HuH-7 (cell line): Measurements from ENCODE around the gene CLEC3B.
"Not testable (repeated sequence)": the region's sequence is repeated elsewhere in the genome, so short reads cannot be mapped to it uniquely, and the experiment has no call there.

Experiments
- DNase-seq: peaks from one replicate; pipeline ENCODE4 v3.0.0; 2011; ENCODE audit warnings: low spot score

The CLEC3B gene

DNA sequence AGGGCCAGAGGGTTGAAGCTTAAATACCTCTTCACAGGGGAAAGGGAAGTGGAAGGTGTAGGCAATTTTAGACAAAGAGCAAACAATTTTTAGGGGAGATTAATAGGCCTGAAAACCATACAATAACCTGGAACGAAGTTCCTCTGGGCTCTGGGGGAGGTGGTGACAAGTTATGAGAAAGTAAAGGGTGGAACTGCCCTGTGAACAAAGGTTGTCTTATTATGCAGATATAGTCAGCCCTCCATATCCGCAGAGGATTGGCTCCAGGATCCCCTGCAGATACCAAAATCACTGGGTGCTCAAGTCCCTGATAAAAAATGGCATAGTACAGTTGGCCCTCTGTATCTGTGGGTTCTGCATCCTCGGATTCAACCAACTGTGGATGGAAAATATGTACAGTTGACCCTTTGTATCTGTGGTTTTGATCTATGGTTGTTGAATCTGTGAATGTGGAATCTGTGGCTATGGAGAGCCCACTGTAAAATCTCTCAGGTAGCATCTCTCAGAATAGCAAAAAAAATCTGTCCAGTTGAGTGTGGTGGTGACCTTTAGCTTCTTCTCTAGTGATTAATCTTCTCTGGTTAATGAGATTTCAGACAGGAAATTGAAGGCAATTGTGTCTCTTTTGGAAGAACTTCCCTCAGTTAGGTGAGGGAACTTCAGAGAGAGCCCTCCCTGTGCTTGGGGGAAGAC lies 40.2 kb downstream of the CLEC3B start:
- DNase-seq, result no peak

DNA sequence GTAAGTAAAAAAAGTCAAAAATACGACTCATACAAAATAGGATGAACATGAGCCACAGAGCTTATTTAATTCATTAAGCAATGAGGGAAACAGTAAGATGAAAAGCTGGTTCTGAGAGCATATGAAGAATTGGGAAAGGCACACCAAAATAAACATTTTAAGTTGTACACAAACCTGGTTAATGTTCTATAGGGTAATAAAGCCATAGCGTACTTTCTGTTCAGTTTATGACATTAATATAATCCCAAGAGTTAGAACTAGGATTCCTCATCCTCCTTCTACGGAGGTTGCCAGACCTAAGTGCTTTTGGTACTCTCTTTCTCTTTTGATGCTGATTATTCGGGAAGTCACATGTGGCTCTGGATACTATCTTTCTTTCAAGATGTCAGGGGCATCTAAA lies 41.4 kb downstream of the CLEC3B start:
- no peak for DNase-seq

DNA sequence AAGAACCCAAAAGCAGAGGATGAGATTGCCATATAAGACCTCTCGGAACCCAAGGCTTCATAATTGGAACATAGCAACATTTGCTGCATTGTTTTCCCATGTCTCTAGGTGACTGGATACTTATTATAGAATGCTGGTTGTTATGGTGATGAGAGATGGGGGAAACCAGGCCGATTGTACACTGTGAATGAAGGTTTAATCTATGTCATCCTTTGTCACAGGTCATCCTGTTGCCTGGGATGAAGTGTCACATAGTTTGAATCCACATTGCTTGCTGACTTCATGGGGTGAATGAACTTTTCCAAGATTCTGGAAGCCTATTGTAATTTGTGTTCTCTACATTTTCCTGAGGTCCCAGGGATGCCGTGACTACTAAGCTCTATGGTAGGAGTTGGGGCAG lies 41.8 kb downstream of the CLEC3B start:
- DNase-seq, result no peak

DNA sequence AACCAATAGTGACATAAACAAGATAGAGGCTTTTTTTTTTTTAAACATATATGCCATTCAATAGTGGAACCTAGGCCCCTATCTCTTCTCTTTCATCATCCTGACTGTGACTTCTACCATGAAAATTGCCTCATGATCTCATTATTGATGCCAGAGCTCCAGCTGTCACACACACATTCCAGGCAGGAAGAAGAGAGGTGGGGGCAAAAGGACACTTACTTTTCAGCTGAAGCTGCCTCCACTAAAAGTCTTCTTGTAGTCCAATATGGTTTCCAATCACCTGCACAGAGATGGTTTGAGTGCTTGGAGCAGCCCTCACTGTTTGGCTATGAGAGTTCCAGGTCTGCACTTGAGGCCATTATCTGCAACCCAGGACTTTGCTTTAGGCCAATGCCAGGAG lies 45.0 kb downstream of the CLEC3B start:
- DNase-seq, result no peak

DNA sequence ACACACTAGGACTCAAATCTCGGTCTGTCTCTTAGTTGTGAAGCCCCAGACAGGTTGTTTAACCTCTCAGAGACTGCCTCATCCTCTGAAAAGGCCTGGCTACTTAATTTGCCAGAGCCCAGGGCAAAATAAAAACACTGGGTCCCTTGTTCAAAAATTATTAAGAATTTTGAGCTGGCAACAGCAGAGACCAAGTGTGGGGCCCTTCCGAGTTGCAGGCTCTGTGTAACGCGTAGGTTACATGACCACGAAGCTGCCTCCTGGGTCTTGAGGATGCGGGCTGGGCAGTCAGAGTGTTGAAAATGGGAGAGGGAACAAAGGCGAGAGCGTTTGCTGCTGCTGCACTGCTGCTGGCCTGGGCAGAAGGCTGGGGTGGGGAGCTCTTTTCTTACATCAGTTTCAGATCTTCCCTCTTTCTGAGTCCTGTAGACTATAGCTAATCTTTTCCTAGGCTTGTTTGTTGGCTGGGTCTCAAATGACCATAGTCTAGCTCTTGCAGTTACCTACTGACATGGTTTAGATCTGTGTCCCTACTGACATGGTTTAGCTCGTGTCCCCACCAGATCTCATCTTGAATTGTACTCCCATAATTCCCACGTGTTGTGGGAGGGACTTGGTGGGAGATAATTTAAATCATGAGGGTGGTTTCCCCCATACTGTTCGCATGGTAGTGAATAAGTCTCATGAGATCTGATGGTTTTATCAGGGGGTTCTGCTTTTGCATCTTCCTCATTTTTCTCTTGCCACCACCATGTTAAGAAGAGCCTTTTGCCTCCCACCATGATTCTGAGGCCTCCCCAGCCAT lies 49.9 kb downstream of the CLEC3B start:
- no peak for DNase-seq

DNA sequence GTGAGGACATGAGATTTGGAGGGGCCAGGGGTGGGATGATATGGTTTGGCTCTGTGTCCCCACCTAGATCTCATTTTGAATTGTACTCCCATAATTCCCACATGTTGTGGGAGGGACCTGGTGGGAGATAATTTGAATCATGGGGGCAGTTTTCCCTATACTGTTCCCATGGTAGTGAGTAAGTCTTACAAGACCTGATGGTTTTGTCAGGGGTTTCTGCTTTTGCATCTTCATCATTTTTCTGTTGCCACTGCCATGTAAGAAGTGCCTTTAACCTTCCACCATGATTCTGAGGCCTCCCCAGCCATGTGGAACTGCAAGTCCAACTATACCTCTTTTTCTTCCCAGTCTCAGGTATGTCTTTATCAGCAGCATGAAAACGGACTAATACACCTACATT lies 52.2 kb downstream of the CLEC3B start:
- DNase-seq, result not testable (repeated sequence)

DNA sequence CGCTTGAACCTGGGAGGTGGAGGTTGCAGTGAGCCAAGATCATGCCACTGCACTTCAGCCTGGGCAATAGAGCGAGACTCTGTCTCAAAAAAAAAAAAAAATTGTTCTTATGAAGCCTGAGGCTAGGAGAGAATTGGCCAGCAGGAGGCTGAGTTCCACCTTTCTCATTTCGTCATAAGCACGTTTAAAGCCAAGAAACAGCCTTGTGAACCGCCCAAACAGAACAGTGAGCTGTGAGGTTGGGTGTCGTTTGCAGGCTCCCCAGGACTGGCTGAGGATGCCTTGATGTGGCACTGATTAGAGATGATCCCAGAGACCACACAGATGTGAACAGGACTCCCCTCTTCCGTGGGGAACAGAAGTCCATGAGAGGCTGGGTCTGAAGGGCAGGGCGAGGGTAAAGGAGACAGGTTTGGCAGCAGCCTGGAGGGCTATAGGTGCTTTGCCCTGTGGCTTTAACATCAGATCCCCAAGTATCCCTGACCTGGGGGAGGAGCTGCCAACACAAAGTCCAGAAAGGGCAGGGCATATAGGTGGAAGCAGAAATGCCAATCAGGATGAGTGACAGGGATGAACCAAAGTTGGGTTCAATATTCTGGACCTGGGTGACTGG lies 52.9 kb downstream of the CLEC3B start:
- peak; percentile 62 for DNase-seq

DNA sequence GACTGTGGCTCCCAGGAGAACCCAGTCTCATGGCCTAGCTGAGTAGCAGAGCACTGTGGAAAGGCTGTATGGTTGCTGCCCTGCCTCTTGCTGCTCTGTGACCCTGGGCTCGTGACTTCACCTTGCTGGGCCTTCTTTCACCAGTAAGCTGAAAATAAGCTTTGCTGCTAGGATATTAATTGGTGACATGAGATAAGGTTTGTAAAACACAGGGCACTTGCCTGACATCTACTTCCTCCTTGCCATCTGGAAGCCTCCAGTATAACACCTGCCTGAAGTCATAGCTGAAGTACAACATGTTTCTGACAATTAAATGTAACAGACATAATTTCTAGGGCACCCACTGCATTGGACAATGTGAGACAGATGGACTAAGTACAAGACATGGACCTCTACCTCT lies 53.6 kb downstream of the CLEC3B start:
- DNase-seq, result no peak

DNA sequence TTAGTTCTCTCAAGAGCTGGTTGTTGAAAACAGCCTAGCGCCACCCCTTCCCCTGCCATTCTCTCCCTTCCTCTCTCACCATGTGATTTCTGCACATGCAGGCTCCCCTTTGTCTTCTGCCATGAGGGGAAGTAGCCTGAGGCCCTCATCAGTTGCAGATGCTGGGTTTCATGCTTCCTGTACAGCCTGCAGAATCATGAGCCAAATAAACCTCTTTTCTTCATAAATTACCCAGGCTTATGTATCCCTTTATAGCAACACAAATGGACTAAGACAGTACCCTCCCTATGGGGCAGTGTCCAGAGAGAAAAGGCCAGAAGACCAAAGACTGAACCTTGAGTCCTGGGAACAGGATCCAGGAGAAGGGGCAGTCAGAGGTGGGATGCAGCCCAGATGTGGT lies 54.7 kb downstream of the CLEC3B start:
- DNase-seq, result no peak

DNA sequence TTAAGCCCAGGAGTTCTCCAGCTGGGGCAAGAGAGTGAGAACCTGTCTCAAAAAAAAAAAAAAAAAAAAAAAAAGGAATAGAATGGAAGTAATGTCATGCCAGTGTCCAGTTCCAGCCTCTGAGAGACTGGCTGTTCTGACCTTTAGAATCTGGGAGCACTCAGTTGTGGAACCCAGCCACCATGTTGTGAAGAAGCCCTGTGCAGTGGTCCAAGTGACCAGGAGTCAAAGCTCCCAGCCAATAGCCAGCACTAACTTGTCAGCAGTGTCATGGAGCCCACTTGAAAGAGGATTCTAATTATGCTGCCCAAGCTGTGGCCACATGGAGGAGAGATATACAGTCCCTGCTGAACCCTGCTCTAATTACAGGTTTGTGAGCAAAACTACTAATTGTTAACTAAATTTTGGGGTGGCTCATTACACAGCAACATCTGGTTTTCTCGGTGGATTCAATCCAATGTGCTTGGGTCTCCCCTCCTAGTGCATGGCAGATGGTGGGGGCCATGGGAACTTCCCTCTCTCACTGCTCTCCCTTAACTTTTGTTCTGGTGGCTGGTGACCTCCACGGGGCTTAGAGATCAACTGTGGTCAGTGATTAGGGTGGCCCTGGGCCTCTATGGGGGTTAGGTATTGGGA lies 55.5 kb downstream of the CLEC3B start:
- no peak for DNase-seq

DNA sequence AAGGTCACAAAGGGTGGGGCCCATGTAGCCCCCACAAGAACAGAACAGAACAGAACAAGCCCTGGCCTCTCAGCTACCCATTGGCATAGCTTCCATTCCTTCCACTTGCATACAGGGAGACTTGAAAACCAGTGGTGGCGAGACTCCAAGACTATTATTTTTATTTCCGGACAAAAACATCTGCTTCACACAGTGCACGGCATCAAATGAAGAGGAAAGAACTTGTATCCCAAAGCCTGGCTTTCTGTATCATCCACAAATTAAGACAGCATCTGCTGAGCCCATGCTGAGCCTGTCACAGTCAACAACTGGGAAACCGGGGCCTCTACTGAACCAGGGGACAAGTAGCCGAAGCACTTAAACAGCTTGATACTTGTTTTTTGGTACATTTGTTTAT lies 56.0 kb downstream of the CLEC3B start:
- DNase-seq, result no peak

DNA sequence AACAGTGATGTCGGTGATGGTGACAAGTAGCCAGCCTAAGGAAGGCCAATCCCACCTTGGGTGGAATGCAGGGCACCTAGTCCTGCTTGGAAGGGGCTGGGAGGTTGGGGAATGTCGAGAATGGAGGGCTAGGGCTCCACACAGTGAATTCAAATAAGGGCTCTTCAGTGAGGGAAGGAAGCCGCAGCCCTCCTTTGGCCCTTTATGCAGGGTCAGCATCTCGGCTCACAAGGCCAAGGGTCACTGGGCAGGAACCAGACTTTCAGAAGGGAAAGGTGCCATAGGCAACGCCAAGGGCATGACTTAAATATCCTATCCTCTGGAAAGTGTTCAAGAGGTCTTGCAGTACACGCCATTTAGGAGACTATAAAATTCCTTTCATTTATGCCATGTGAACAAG lies 56.9 kb downstream of the CLEC3B start:
- no peak for DNase-seq

DNA sequence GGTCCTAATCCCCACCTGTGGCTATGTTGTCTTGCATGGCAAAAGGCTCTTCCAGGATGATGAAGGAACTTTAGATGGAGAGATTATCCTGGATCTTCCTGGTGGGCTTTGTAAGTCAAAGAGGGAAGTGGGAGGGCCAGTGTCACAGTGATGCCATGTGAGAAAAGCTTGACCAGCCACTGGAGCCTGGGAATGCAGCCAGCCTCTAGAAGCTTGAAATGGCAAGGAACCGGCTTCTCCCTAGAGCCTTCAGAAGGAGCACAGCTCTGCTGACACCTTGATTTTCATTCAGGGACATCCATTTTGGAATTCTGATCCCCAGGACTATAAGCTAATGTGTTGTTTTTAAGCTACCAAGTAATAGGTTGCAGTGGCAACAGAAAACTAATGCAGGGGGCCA lies 58.3 kb downstream of the CLEC3B start:
- DNase-seq, result no peak

DNA sequence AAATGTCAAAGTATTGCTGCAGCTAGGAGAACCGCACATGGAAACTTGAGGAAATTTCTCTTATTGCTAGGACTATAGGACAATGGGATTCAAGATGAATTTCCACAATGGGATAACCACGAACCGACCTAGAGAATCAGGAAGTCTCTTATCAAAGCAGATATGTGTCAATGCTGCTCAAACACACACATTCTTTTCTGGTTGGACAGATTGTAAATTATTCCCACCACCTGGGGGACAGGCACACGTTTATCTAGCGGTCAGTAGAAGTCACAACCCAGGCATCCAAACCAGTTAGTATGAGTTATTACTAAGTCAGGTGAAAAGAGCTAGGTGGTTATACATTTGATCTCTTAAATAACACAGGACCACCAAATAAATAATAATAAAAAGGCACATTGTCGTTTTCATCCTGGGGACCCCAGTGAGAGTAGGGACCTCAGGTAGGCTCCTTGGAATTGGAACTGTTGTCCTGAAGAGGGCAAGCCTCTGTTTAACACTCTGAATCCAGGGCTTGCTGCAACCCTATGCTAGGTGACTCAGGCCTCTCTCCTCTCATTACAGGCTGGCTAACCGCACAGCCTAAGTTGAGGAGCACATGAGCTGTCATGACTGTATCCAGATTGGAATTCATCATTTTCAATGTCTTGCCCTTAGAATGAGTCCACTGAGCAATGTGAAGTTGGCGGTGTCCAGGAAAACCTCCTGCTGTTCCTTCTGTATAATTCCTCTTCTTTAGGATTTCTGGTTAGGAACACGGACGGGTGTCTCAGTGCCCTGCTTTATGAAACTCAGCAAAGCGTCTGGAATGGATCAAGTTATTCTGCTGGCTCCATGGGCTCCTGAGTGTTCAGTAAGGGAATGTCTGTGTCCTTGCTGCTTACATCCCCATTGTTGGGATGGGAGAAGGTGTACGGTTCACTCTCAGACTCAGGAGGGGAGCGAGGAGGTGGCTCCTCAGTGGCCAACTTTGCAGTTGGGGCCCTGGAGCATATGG lies 59.0 kb downstream of the CLEC3B start:
- DNase-seq, result peak; percentile 32
